Prostate gland (tissue), 2 donors: ENCODE measurements around the gene FUT3. TPM values are rescaled to one million over a fixed set of nuclear protein-coding genes. Genes with fewer than 3 reads are reported as not detected.
A peak's percentile ranks its signal among the peaks of the same experiment; 100 is the strongest.
"Not testable (repeated sequence)": the region's sequence is repeated elsewhere in the genome, so short reads cannot be mapped to it uniquely, and the experiment has no call there.

Experiments
- DNase-seq: peaks from one replicate; pipeline ENCODE4 v3.0.0-alpha.2; 2019; ENCODE audit warnings: low spot score
- H3K27ac ChIP-seq, 2 donors: fragments of 200-600 bp; sonication (generic); 2 replicates each; pipeline ENCODE4 v1.5.1; 2017 to 2019
- H3K27me3 ChIP-seq: fragments of 200-600 bp; sonication (generic); replicated peaks from 2 replicates; pipeline ENCODE4 v1.5.1; 2019; ENCODE audit not compliant: insufficient read depth
- H3K36me3 ChIP-seq, 2 donors: fragments of 200-600 bp; sonication (generic); 1 replicate in 1 of 2; 2 replicates in 1 of 2; pipeline versions ENCODE4 v1.5.1 to v1.8.1; 2017 to 2019
- H3K4me1 ChIP-seq: fragments of 200-600 bp; sonication (generic); replicated peaks from 2 replicates; pipeline ENCODE4 v1.5.1; 2019
- H3K4me3 ChIP-seq, 2 donors: fragments of 200-600 bp; sonication (generic); 2 replicates each; pipeline ENCODE4 v1.5.1; 2017 to 2019
- H3K9me3 ChIP-seq: fragments of 200-600 bp; sonication (generic); 2 replicates; pipeline ENCODE4 v1.5.1; 2017
- POLR2A ChIP-seq: fragments of 450-650 bp; IDR thresholded peaks from one replicate; pipeline ENCODE4 v1.6.1; 2016; ENCODE audit warnings: antibody characterized with exemption, mild to moderate bottlenecking
- POLR2AphosphoS5 ChIP-seq: sonication (generic); formaldehyde crosslinking; IDR thresholded peaks from one replicate; pipeline ENCODE4 v1.6.1; 2017; ENCODE audit warnings: antibody characterized with exemption
- WGBS: methylation state at CpG from one replicate; pipeline ENCODE4 v1.1.5; 2018; 5-methylcytosine and 5-hydroxymethylcytosine counted together
- intact Hi-C: fragments of 100-400 bp; cut with DNase I; formaldehyde crosslinking; loops from one replicate; pipeline ENCODE4 v1.14.2; 2022
- total RNA-seq, 2 donors: library from RNA; depleted of rRNA; stranded (reverse); fragments of >200 nt; gene quantifications; one replicate each; pipeline ENCODE4 v1.1.0, GENCODE V29; 2016
- TF ChIP-seq, protein P1 (sequence below), 4 experiments: fragments of 200-600 bp in 2 of 4; fragments of 450-650 bp in 2 of 4; sonication (generic) in 2 of 4; IDR thresholded peaks; 1 replicate in 3 of 4; 2 replicates in 1 of 4; pipeline ENCODE4 v1.5.1; 2016 to 2019; ENCODE audit warnings: antibody characterized with exemption in 4 of 4, mild to moderate bottlenecking in 2 of 4, moderate library complexity in 2 of 4

The FUT3 gene
- total RNA-seq, 2 donors from 2014 or later, result 1.4 to 2.1 TPM

GRCh38 chr19:5881543-5882299 lies 30.5 kb upstream of the FUT3 start:
- Histone ChIP-seq H3K27ac (peak overlapping the region in 1 of 2 donors; percentile 45), H3K4me1 (no peaks in the 10 kb centered on the region), H3K4me3 (no peak overlapping the region), H3K9me3 (no peaks in the 10 kb centered on the region), H3K36me3 (no peaks in the 10 kb centered on the region), H3K27me3 (no peaks in the 10 kb centered on the region)
- 54% methylated on average over 19 of the region's 19 CpGs for WGBS
- intact Hi-C loops, result no loop called here
- DNase-seq, result no peak
- no peak for TF ChIP-seq POLR2AphosphoS5

DNA sequence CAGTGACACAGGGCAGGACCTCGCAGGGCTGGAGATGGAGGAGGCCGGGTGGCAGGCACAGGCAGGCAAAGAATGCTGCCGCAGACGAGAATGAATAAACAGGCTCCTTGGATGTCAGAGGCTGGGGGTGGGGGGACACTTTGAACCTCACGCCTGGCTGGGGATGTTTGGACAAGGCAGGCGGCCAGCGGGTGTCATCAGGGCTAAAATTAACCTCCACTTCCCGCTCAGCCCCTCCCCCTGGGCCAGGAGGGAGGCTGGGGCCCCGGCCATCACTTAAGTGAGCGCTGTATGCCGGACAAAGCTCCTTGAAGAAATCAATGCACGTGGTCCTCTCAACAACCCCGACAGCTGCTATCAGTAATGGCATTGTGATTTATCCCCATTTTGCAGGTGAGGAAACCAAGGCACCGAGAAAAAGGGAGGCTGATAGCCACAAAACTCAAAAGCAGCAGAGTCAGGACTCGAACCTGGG lies 29.4 kb upstream of the FUT3 start:
- intact Hi-C loops, result no loop called here
- Histone ChIP-seq H3K9me3 (no peaks in the 10 kb centered on the region), H3K27ac (peak overlapping the region in 1 of 2 donors; percentile 45), H3K27me3 (no peaks in the 10 kb centered on the region), H3K4me1 (no peaks in the 10 kb centered on the region), H3K36me3 (no peaks in the 10 kb centered on the region), H3K4me3 (no peak overlapping the region)
- peak; percentile 57 for DNase-seq
- WGBS, result 13% methylated on average over 15 of the region's 15 CpGs
- TF ChIP-seq POLR2AphosphoS5 (peak; percentile 62), POLR2A (no peak)
- TF ChIP-seq, protein P1, sequence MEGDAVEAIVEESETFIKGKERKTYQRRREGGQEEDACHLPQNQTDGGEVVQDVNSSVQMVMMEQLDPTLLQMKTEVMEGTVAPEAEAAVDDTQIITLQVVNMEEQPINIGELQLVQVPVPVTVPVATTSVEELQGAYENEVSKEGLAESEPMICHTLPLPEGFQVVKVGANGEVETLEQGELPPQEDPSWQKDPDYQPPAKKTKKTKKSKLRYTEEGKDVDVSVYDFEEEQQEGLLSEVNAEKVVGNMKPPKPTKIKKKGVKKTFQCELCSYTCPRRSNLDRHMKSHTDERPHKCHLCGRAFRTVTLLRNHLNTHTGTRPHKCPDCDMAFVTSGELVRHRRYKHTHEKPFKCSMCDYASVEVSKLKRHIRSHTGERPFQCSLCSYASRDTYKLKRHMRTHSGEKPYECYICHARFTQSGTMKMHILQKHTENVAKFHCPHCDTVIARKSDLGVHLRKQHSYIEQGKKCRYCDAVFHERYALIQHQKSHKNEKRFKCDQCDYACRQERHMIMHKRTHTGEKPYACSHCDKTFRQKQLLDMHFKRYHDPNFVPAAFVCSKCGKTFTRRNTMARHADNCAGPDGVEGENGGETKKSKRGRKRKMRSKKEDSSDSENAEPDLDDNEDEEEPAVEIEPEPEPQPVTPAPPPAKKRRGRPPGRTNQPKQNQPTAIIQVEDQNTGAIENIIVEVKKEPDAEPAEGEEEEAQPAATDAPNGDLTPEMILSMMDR (IDR thresholded peaks at IDR 0.05), result no peak

- Histone ChIP-seq H3K4me1 (no peaks in the 10 kb centered on the region), H3K4me3 (no peak overlapping the region), H3K27me3 (no peaks in the 10 kb centered on the region), H3K9me3 (no peaks in the 10 kb centered on the region), H3K27ac (peak overlapping the region in 1 of 2 donors; percentile 45), H3K36me3 (no peaks in the 10 kb centered on the region)
- 34% methylated on average over 6 of the region's 6 CpGs for WGBS
- intact Hi-C loops, result no loop called here
- no peak for DNase-seq
- TF ChIP-seq POLR2AphosphoS5 (no peak), POLR2A (no peak)
- TF ChIP-seq, protein P1 (IDR thresholded peaks at IDR 0.05), result no peak
These were observed 28.9 kb upstream of the FUT3 start for GRCh38 chr19:5880196-5880595.

DNA sequence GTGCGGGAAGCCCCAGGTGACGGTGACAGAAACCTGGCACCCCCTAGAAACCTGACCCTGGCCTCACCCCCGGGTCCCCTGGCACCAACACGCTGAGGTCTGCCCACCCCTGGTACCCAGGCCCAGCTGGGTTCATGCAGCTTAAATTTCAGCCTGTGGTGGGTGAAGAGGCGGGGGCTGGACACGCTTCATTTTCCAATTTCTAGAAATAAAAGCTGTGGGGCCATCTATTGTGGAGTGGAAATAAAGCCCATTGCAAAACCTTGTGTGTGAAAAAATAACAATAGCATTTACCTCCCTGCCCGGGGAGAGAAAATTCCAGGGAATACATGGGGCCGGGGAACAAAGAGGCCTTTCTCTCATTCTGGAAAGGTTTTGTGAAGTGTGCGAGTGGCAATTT lies 26.6 kb upstream of the FUT3 start:
- no peaks in the 10 kb centered on the region for H3K9me3 ChIP-seq
- H3K4me3 ChIP-seq, result no peak overlapping the region
- no peak for TF ChIP-seq POLR2AphosphoS5
- TF ChIP-seq, protein P1 (IDR thresholded peaks at IDR 0.05), result no peak
- H3K4me1 ChIP-seq, result no peaks in the 10 kb centered on the region
- no peak overlapping the region for H3K27ac ChIP-seq
- intact Hi-C loops, result no loop called here
- no peak for DNase-seq
- no peaks in the 10 kb centered on the region for H3K27me3 ChIP-seq
- no peaks in the 10 kb centered on the region for H3K36me3 ChIP-seq
- 64% methylated on average over 8 of the region's 9 CpGs for WGBS

- Histone ChIP-seq H3K36me3 (no peaks in the 10 kb centered on the region), H3K4me1 (no peaks in the 10 kb centered on the region), H3K27ac (no peak overlapping the region), H3K9me3 (no peaks in the 10 kb centered on the region), H3K27me3 (no peaks in the 10 kb centered on the region), H3K4me3 (no peak overlapping the region)
- no peak for TF ChIP-seq POLR2AphosphoS5
- WGBS, result 76% methylated on average over 8 of the region's 8 CpGs
- DNase-seq, result no peak
- intact Hi-C loops, result no loop called here
These were observed 26.2 kb upstream of the FUT3 start for GRCh38 chr19:5877427-5877826.

DNA sequence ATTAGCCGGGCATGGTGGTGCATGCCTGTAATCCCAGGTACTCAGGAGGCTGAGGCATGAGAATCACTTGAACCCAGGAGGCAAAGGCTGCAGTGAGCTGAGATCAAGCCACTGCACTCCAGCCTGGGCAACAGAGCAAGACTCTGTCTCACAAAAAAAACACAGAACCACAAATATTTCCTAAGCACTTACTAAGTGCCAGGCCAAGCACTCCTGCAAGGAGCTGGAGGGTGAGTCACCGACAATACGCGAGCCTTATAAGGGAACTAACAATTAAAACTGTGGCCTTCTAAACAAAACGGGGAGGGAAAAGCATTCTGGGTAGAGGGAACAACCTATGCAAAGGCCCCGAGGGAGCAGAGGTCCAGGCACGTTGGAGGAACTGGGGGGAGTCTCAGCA lies 23.2 kb upstream of the FUT3 start:
- H3K4me3 ChIP-seq, intact Hi-C loops, H3K9me3 ChIP-seq, H3K27me3 ChIP-seq, H3K36me3 ChIP-seq, DNase-seq, H3K27ac ChIP-seq, H3K4me1 ChIP-seq: not testable (repeated sequence)
- 84% methylated on average over 7 of the region's 7 CpGs for WGBS
